Neural cell (in vitro differentiated cells): Measurements from ENCODE around the gene CFAP68. TPM values are rescaled to one million over a fixed set of nuclear protein-coding genes. Genes with fewer than 3 reads are reported as not detected.

Experiments
- H2AFZ ChIP-seq: fragments of 200-600, 300-800 bp; sonication (generic), shearing (Covaris generic); 2 replicates; pipeline ENCODE4 v1.6.0; 2014; ENCODE audit warnings: low read depth, mild to moderate bottlenecking, antibody characterized with exemption, low read length, moderate library complexity
- H3F3A ChIP-seq: fragments of 200-600 bp; shearing (Covaris generic); 2 replicates; pipeline ENCODE4 v1.6.1; 2016; ENCODE audit warnings: mild to moderate bottlenecking, moderate library complexity, mixed read lengths, antibody characterized with exemption, low read length; ENCODE audit not compliant: insufficient read depth, poor library complexity, severe bottlenecking
- H3K27ac ChIP-seq: fragments of 200-600, 300-800 bp; sonication (generic), shearing (Covaris generic); 2 replicates; pipeline ENCODE4 v1.5.1; 2014; ENCODE audit warnings: mild to moderate bottlenecking, low read length, moderate library complexity
- H3K27me3 ChIP-seq: fragments of 300-800, 200-600 bp; sonication (generic), shearing (Covaris generic); 2 replicates; pipeline ENCODE4 v1.6.0; 2014; ENCODE audit warnings: mild to moderate bottlenecking, low read depth, low read length, moderate library complexity; ENCODE audit not compliant: insufficient read depth
- H3K36me3 ChIP-seq: fragments of 300-800, 200-600 bp; sonication (generic), shearing (Covaris generic); 2 replicates; pipeline ENCODE4 v1.5.1; 2014; ENCODE audit warnings: mild to moderate bottlenecking, antibody characterized with exemption, low read length, moderate library complexity; ENCODE audit not compliant: insufficient read depth
- H3K4me2 ChIP-seq: fragments of 300-800, 200-600 bp; sonication (generic), shearing (Covaris generic); 2 replicates; pipeline ENCODE4 v1.6.0; 2014; ENCODE audit warnings: mild to moderate bottlenecking, low read length
- H3K4me3 ChIP-seq: fragments of 300-800, 200-600 bp; sonication (generic), shearing (Covaris generic); 2 replicates; pipeline ENCODE4 v1.5.1; 2014; ENCODE audit warnings: mild to moderate bottlenecking, low read length, moderate library complexity
- H3K79me2 ChIP-seq: fragments of 200-600 bp; shearing (Covaris generic); replicated peaks from 2 replicates; pipeline ENCODE4 v1.6.0; 2014; ENCODE audit warnings: mild to moderate bottlenecking, low read length, moderate library complexity; ENCODE audit not compliant: insufficient read depth
- H3K9ac ChIP-seq: fragments of 300-800, 200-600 bp; sonication (generic), shearing (Covaris generic); 2 replicates; pipeline ENCODE4 v1.6.1; 2016; ENCODE audit warnings: mild to moderate bottlenecking, low read length, mixed read lengths
- H3K9me2 ChIP-seq: fragments of 200-600 bp; shearing (Covaris generic); 2 replicates; pipeline ENCODE4 v1.6.1; 2016; ENCODE audit warnings: mild to moderate bottlenecking, low read length, mixed read lengths; ENCODE audit not compliant: insufficient read depth
- H3K9me3 ChIP-seq: fragments of 200-600, 300-800 bp; sonication (generic), shearing (Covaris generic); 2 replicates; pipeline ENCODE4 v1.6.1; 2016; ENCODE audit warnings: mild to moderate bottlenecking, mixed run types, low read length, moderate library complexity, mixed read lengths
- H4K20me1 ChIP-seq: fragments of 200-600 bp; shearing (Covaris generic); 2 replicates; pipeline ENCODE4 v1.6.1; 2016; ENCODE audit warnings: mild to moderate bottlenecking, mixed run types; ENCODE audit not compliant: insufficient read depth
- EP300 ChIP-seq: fragments of 450-650 bp; conservative IDR thresholded peaks from 2 replicates; pipeline ENCODE4 v1.6.1; 2014; ENCODE audit warnings: antibody characterized with exemption, mild to moderate bottlenecking, moderate library complexity; ENCODE audit not compliant: poor library complexity, severe bottlenecking
- EZH2 ChIP-seq: fragments of 200-600, 300-800 bp; shearing (Covaris generic), sonication (generic); IDR thresholded peaks from 2 replicates; pipeline ENCODE4 v1.6.1; 2014; ENCODE audit warnings: antibody characterized with exemption, low read length, borderline replicate concordance, mild to moderate bottlenecking; ENCODE audit not compliant: insufficient read depth, poor library complexity, severe bottlenecking
- MXI1 ChIP-seq: fragments of 450-650 bp; conservative IDR thresholded peaks from 2 replicates; pipeline ENCODE4 v1.6.1; 2014; ENCODE audit warnings: antibody characterized with exemption, mild to moderate bottlenecking; ENCODE audit not compliant: poor library complexity, severe bottlenecking
- POLR2AphosphoS5 ChIP-seq: IDR thresholded peaks from 2 replicates; pipeline ENCODE4 v1.6.1; 2012
- RAD21 ChIP-seq: fragments of 450-650 bp; conservative IDR thresholded peaks from 2 replicates; pipeline ENCODE4 v1.6.1; 2014; ENCODE audit warnings: antibody characterized with exemption, mild to moderate bottlenecking, moderate library complexity
- REST ChIP-seq: IDR thresholded peaks from 2 replicates; pipeline ENCODE4 v1.6.1; 2012; ENCODE audit warnings: borderline replicate concordance
- SMC3 ChIP-seq: fragments of 450-650 bp; conservative IDR thresholded peaks from 2 replicates; pipeline ENCODE4 v1.6.1; 2014; ENCODE audit warnings: antibody characterized with exemption, mild to moderate bottlenecking, moderate library complexity; ENCODE audit not compliant: poor library complexity
- TAF1 ChIP-seq: IDR thresholded peaks from 2 replicates; pipeline ENCODE4 v1.6.1; 2012; ENCODE audit warnings: low read depth
- polyA plus RNA-seq: library from polyadenylated mRNA; depleted of rRNA; stranded (reverse); fragments of >200 nt; gene quantifications from 2 replicates; pipeline ENCODE4 v1.2.3, GENCODE V29; 2014
- TF ChIP-seq, protein P1 (sequence below): fragments of 450-650 bp; IDR thresholded peaks from 2 replicates; pipeline ENCODE4 v1.5.1; 2014; ENCODE audit warnings: antibody characterized with exemption, mild to moderate bottlenecking, moderate library complexity; ENCODE audit not compliant: poor library complexity, severe bottlenecking

Gene CFAP68
- polyA plus RNA-seq, 1 donor from 2014 or later: 28.1 TPM

GRCh38 chr11:111916768-111917167 lies 37.4 kb downstream of the CFAP68 start:
- no peak overlapping the region for H3K4me2 ChIP-seq
- no peaks in the 10 kb centered on the region for H3K79me2 ChIP-seq
- no peaks in the 10 kb centered on the region for H3K9me2 ChIP-seq
- no peak overlapping the region for H3K9ac ChIP-seq
- H3K27me3 ChIP-seq: no peaks in the 10 kb centered on the region
- no peak overlapping the region for H2AFZ ChIP-seq
- H3F3A ChIP-seq: no peaks in the 10 kb centered on the region
- no peak overlapping the region for H3K4me3 ChIP-seq
- TF ChIP-seq REST: no peak
- TF ChIP-seq EZH2: no peak
- no peak for TF ChIP-seq TAF1
- TF ChIP-seq EP300: no peak
- TF ChIP-seq, protein P1, sequence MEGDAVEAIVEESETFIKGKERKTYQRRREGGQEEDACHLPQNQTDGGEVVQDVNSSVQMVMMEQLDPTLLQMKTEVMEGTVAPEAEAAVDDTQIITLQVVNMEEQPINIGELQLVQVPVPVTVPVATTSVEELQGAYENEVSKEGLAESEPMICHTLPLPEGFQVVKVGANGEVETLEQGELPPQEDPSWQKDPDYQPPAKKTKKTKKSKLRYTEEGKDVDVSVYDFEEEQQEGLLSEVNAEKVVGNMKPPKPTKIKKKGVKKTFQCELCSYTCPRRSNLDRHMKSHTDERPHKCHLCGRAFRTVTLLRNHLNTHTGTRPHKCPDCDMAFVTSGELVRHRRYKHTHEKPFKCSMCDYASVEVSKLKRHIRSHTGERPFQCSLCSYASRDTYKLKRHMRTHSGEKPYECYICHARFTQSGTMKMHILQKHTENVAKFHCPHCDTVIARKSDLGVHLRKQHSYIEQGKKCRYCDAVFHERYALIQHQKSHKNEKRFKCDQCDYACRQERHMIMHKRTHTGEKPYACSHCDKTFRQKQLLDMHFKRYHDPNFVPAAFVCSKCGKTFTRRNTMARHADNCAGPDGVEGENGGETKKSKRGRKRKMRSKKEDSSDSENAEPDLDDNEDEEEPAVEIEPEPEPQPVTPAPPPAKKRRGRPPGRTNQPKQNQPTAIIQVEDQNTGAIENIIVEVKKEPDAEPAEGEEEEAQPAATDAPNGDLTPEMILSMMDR: no peak
- no peak for TF ChIP-seq RAD21
- TF ChIP-seq POLR2AphosphoS5: no peak
- no peak for TF ChIP-seq MXI1
- TF ChIP-seq SMC3: no peak
- no peaks in the 10 kb centered on the region for H3K36me3 ChIP-seq
- no peaks in the 10 kb centered on the region for H4K20me1 ChIP-seq
- no peaks in the 10 kb centered on the region for H3K9me3 ChIP-seq
- H3K27ac ChIP-seq: no peak overlapping the region

- Histone ChIP-seq H2AFZ (no peak overlapping the region), H3K4me2 (no peak overlapping the region), H3F3A (no peaks in the 10 kb centered on the region), H4K20me1 (no peaks in the 10 kb centered on the region), H3K36me3 (no peaks in the 10 kb centered on the region), H3K9me3 (no peaks in the 10 kb centered on the region), H3K79me2 (no peaks in the 10 kb centered on the region), H3K9ac (no peak overlapping the region), H3K27me3 (no peaks in the 10 kb centered on the region), H3K4me3 (no peak overlapping the region), H3K27ac (no peak overlapping the region), H3K9me2 (no peaks in the 10 kb centered on the region)
- TF ChIP-seq EP300 (no peak), RAD21 (no peak), TAF1 (no peak)
These were observed 38.0 kb downstream of the CFAP68 start for GRCh38 chr11:111917312-111917711.

DNA sequence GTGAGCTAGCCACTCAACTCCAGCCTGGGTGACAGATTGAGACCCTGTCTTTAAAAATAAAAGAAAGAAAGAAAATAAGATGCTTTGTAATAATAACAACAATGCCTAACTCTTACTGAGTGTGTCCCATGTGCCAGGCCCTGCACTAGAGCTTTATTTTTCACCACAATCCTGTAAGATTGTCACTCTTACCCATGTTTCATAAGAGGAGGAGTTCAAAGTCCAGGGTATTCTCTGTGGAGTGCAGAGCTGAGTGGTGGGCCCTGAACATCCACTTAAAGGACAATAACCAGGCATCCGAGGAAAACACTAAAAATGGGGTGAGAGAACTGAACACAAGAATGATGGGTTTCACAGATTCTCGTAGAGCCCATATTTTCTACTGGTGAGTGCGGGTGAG lies 38.4 kb downstream of the CFAP68 start:
- Histone ChIP-seq H3K9ac (no peak overlapping the region), H3K4me3 (no peak overlapping the region), H2AFZ (no peak overlapping the region), H3K27me3 (no peaks in the 10 kb centered on the region), H3F3A (no peaks in the 10 kb centered on the region), H3K36me3 (no peaks in the 10 kb centered on the region), H3K27ac (no peak overlapping the region), H3K79me2 (no peaks in the 10 kb centered on the region), H3K9me3 (no peaks in the 10 kb centered on the region), H4K20me1 (no peaks in the 10 kb centered on the region), H3K9me2 (no peaks in the 10 kb centered on the region), H3K4me2 (no peak overlapping the region)
- TF ChIP-seq RAD21: no peak
- TF ChIP-seq POLR2AphosphoS5: no peak
- no peak for TF ChIP-seq EP300
- TF ChIP-seq TAF1: no peak
- TF ChIP-seq REST: no peak
- TF ChIP-seq, protein P1: no peak
- no peak for TF ChIP-seq MXI1
- no peak for TF ChIP-seq SMC3
- no peak for TF ChIP-seq EZH2
